PFSK-1 (cell line): ENCODE measurements around the gene EVX2.

Experiments used
- FOXP2 ChIP-seq: optimal IDR thresholded peaks from 2 replicates; pipeline ENCODE3; 2011; ENCODE audit warnings: borderline replicate concordance, control low read depth, inconsistent platforms; ENCODE audit not compliant: insufficient read depth; ENCODE audit errors: extremely low read length, extremely low read depth
- POLR2AphosphoS5 ChIP-seq: IDR thresholded peaks from 2 replicates; pipeline ENCODE4 v1.6.1; 2012; ENCODE audit warnings: low read depth, mild to moderate bottlenecking, control low read depth, low read length, moderate library complexity
- SIN3A ChIP-seq: IDR thresholded peaks from 2 replicates; pipeline ENCODE4 v1.6.1; 2012; ENCODE audit warnings: mild to moderate bottlenecking, low read length, moderate library complexity, borderline replicate concordance; ENCODE audit not compliant: insufficient read depth
- TAF1 ChIP-seq: IDR thresholded peaks from 2 replicates; pipeline ENCODE4 v1.6.1; 2012; ENCODE audit warnings: low read length, control low read depth, borderline replicate concordance; ENCODE audit not compliant: insufficient read depth
- TF ChIP-seq, protein P1 (sequence below), 2 experiments: IDR thresholded peaks; 2 replicates each; pipeline versions ENCODE4 v1.6.1 to v1.8.0; 2011 to 2012; ENCODE audit warnings: low read depth in 2 of 2, low read length in 2 of 2, control low read depth in 1 of 2, inconsistent platforms in 1 of 2, mild to moderate bottlenecking in 1 of 2, moderate library complexity in 1 of 2; ENCODE audit not compliant: insufficient read depth in 1 of 2

Gene EVX2

GRCh38 chr2:176109192-176109901 lies 25.6 kb upstream of the EVX2 start:
- TF ChIP-seq FOXP2 (no peak), POLR2AphosphoS5 (no peak), SIN3A (no peak)

GRCh38 chr2:176107731-176108181 lies 24.0 kb upstream of the EVX2 start:
- TF ChIP-seq POLR2AphosphoS5, result no peak
- TF ChIP-seq, protein P1, sequence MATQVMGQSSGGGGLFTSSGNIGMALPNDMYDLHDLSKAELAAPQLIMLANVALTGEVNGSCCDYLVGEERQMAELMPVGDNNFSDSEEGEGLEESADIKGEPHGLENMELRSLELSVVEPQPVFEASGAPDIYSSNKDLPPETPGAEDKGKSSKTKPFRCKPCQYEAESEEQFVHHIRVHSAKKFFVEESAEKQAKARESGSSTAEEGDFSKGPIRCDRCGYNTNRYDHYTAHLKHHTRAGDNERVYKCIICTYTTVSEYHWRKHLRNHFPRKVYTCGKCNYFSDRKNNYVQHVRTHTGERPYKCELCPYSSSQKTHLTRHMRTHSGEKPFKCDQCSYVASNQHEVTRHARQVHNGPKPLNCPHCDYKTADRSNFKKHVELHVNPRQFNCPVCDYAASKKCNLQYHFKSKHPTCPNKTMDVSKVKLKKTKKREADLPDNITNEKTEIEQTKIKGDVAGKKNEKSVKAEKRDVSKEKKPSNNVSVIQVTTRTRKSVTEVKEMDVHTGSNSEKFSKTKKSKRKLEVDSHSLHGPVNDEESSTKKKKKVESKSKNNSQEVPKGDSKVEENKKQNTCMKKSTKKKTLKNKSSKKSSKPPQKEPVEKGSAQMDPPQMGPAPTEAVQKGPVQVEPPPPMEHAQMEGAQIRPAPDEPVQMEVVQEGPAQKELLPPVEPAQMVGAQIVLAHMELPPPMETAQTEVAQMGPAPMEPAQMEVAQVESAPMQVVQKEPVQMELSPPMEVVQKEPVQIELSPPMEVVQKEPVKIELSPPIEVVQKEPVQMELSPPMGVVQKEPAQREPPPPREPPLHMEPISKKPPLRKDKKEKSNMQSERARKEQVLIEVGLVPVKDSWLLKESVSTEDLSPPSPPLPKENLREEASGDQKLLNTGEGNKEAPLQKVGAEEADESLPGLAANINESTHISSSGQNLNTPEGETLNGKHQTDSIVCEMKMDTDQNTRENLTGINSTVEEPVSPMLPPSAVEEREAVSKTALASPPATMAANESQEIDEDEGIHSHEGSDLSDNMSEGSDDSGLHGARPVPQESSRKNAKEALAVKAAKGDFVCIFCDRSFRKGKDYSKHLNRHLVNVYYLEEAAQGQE (IDR thresholded peaks at IDR 0.05; ENCODE audit: insufficient read depth in 1 of 2, low read depth in 2 of 2, low read length in 2 of 2), result no peak
- no peak for TF ChIP-seq TAF1
- TF ChIP-seq FOXP2, result no peak
- no peak for TF ChIP-seq SIN3A

DNA sequence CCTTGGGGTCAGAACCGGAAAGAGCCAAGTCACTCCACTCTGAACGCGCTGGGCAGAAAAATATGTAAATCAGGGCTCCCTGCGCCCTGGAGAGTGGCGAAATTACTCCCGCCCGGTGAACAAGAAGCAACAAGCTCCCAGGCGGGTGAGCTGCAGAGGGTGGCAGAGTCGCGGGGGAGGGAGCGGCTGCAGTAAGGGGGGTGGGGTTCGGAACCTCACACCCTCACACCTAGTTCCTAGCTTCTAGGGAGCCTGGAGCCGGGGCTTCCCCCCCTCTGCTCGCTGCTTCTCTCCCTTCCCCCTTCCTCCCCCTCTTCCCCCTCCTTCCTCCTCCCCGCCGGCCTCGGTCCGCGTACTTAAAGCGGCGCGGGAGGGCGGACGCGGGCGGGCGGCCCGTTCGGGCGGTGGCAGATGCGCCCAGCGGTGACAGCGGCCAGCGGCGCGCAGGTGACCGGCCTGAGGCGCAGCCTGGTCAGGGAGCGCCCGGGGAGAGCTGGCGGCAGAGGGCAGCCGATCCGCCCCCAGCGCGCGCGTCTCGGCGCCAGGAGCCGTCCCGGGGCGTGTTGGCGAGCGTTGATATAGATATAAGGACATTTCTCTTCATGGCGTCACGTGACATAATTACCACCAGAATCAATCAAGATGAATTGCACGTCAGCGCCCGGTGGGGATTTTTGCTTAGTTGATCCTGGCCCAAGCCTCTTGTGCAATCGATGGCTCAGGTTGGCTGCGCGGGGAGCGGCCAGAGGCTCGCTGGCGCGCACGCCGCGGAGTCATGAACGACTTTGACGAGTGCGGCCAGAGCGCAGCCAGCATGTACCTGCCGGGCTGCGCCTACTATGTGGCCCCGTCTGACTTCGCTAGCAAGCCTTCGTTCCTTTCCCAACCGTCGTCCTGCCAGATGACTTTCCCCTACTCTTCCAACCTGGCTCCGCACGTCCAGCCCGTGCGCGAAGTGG lies 23.1 kb upstream of the EVX2 start, which contains the start of gene HOXD11:
Gene HOXD11 (plus strand): TSS at position 700 of the 959 bp plus-strand sequence. CDS start 76 bp downstream, at position 776.
- TF ChIP-seq FOXP2 (no peak), SIN3A (no peak)

DNA sequence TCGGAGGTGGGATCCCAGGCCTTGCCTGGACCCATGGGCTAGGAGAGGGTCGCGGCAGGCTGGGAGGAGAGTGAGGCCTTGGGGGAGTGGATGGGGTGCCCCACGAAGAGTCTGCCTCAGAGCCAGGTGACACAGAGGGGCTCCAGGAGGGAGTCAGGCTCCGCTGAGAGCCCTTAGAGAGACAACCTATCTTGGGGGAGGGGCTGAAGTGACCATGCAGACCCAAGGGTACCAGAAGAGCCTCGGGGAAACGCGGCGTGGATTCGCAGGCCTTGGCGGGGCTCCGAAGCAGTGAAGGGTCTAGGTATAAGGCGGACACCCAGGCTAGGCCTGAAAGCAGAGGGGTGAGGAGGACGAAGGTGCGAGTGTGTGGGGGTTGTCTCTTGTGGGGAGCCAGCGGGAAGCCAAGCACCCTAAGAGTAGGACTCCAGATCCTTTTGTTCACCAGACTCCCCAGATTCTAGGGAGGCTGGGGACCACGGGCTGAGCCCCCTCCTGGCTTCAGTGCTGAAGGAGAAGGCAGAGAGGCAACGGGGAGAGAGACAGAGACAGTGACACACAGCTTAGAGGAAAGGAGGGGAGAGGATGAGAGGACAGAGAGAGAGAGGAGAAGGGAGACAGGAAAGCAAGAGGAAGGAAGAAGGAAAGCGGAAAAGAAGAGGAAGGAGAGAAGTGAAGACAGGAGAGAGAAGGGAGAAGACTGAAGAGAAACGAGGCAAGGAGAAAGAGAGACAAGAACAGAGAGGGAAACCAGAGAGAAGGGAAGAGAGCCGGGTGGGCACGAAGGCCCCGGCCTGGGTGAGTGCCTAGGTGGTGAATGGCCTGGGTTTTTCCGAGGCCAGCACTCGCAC lies 22.2 kb upstream of the EVX2 start:
- TF ChIP-seq, protein P1 (IDR thresholded peaks at IDR 0.05; ENCODE audit: insufficient read depth in 1 of 2, low read depth in 2 of 2, low read length in 2 of 2), result no peak
- TF ChIP-seq TAF1 (no peak), POLR2AphosphoS5 (no peak), FOXP2 (no peak), SIN3A (no peak)

DNA sequence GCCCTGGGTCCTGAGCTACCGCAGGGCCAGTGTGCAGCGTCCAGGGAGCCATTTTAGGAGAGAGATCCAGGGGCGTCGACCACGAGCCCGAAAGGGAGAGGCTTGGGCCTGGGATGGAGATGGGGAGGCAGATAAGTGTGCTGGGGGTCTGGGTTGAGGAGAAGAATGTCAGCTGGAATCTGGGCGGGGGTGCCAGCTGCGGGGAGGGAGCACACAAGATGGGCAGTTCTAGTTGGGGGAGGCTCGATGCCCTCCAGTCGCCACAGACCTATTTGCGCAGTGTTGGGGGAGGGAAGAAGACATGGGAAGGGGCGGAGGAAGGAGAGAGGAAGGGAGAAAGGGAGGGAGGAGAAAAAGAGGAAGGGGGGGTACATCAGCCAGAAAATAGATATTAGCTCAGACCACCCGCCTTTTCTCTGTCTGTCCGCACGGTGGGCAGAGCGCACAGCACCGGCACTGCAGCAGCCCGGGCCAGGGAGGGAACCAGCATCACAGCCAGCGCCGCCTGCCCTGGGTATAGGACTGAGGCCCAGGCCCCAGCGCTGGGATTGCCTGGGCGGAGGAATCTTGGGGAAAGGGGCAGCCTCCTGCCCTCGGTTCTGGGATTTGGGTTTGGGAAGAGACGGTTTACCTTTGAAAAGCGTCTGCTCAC lies 21.4 kb upstream of the EVX2 start:
- TF ChIP-seq POLR2AphosphoS5 (no peak), TAF1 (no peak), SIN3A (no peak), FOXP2 (no peak)
- TF ChIP-seq, protein P1 (IDR thresholded peaks at IDR 0.05; ENCODE audit: insufficient read depth in 1 of 2, low read depth in 2 of 2, low read length in 2 of 2), result no peak
